Subcutaneous abdominal adipose tissue (tissue), 5 donors: ENCODE data around the gene FGF11.

ENCODE experiments used
- H3K27ac ChIP-seq: one replicate; pipeline ENCODE4 v1.7.0; 2013; ENCODE audit warnings: low read depth, mild to moderate bottlenecking, inconsistent platforms, low read length, moderate library complexity
- H3K27me3 ChIP-seq, 5 donors: one replicate each; pipeline ENCODE4 v1.7.0; 2013; ENCODE audit warnings: low read length in 5 of 5, inconsistent platforms in 1 of 5; ENCODE audit not compliant: control insufficient read depth in 5 of 5, insufficient read depth in 4 of 5
- H3K36me3 ChIP-seq, 5 donors: one replicate each; pipeline ENCODE4 v1.7.0; 2013; ENCODE audit warnings: low read length in 5 of 5; ENCODE audit not compliant: control insufficient read depth in 5 of 5, insufficient read depth in 5 of 5
- H3K4me1 ChIP-seq, 5 donors: one replicate each; pipeline ENCODE4 v1.7.0; 2013; ENCODE audit warnings: low read length in 5 of 5, mild to moderate bottlenecking in 3 of 5, moderate library complexity in 1 of 5; ENCODE audit not compliant: control insufficient read depth in 5 of 5, insufficient read depth in 5 of 5
- H3K4me3 ChIP-seq, 5 donors: one replicate each; pipeline ENCODE4 v1.7.0; 2013; ENCODE audit warnings: low read length in 5 of 5, low read depth in 1 of 5
- H3K9ac ChIP-seq, 5 donors: one replicate each; pipeline ENCODE4 v1.7.0; 2013; ENCODE audit warnings: low read length in 5 of 5, mild to moderate bottlenecking in 4 of 5, moderate library complexity in 3 of 5
- H3K9me3 ChIP-seq, 5 donors: one replicate each; pipeline ENCODE4 v1.7.0; 2013; ENCODE audit warnings: low read length in 5 of 5; ENCODE audit not compliant: control insufficient read depth in 5 of 5
- donor health status: healthy.
- donor health status: healthy.
- donor health status: healthy.
- donor health status: healthy.
- donor health status: healthy.

FGF11 gene

GRCh38 chr17:7460850-7461660 is 21.7 kb downstream of the FGF11 start:
- no peak overlapping the region for H3K9ac ChIP-seq
- no peak overlapping the region for H3K27ac ChIP-seq
- peaks cover 0 to 36% (median 27%) of the 10 kb centered on the region in 5 donors for H3K36me3 ChIP-seq
- no peak overlapping the region for H3K4me3 ChIP-seq
- no peaks in the 10 kb centered on the region for H3K27me3 ChIP-seq
- H3K9me3 ChIP-seq, result no peaks in the 10 kb centered on the region
- H3K4me1 ChIP-seq, result peaks cover 0 to 20% (median 9%) of the 10 kb centered on the region in 5 donors

DNA sequence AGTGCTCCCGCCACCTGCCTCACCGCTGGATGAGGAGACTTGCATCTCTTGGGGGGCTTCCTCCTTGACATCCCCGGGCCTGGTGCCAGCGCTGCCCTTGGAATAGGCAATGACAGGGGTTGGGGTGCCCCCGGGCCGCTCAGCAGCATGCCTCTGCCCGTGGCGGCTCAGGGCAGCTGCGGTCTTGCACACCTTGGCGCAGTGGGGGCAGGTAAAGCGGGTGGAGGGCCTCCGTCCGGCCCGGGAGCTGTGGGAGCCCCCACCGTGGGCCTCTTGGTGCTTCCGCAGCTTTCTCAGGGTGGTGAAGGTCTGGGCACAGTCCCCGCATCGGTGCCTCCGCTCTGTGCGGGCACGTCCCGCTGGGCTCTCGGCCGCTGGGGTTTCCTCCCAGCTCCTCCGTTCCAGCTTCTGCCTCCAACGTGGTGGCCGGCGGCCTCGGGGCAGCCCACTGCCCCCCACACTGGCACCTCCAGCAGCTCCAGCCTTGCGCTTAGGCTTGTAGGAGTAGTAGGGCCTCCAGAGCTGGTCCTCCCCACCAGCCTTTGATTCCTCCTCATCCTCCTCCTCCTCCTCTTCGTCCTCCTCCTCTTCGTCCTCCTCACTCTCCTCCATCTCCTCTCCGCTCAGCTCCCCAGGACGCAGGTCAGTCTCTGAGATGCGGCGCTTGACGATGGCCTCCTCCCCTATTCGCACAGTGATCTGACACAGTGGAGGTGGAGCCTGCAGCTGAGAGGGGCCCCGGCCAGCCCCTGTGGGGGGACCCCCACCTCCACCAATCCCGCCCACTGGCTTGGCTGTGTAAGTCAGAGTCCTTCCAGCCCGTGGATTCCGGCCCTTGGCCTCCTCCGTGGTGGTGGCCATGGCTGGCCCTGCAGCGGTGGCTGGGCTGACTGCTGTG is 23.4 kb downstream of the FGF11 start:
- no peaks in the 10 kb centered on the region for H3K27me3 ChIP-seq
- no peaks in the 10 kb centered on the region for H3K9me3 ChIP-seq
- peaks cover 0 to 48% (median 33%) of the 10 kb centered on the region in 5 donors for H3K36me3 ChIP-seq
- no peak overlapping the region for H3K4me3 ChIP-seq
- peaks cover 0 to 30% (median 15%) of the 10 kb centered on the region in 5 donors for H3K4me1 ChIP-seq
- H3K27ac ChIP-seq, result no peak overlapping the region
- H3K9ac ChIP-seq, result no peak overlapping the region

GRCh38 chr17:7463372-7463846 is 24.1 kb downstream of the FGF11 start:
- no peak overlapping the region for H3K27ac ChIP-seq

DNA sequence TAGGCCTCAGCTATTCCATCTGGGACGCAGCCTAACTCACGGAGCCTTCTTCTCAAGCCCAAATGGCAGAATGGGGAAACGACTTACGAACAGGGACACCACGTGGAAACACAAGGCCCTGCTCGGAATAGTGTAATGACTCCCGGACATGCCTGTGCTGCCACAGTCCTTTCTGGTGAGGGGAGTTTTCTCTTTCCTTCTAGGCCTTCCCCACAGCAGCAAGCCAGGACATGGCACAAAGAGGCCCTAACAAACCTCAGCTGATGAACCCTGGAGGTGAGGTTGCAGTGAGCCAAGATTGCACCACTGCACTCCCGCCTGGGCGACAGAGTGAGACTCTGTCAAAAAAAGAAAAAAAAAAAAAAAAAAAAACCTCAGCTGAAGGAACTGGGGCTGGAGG is 24.8 kb downstream of the FGF11 start:
- Histone ChIP-seq H3K27ac (no peak overlapping the region), H3K4me3 (no peak overlapping the region), H3K27me3 (no peaks in the 10 kb centered on the region), H3K9ac (no peak overlapping the region), H3K9me3 (no peaks in the 10 kb centered on the region), H3K36me3 (peaks cover 0 to 50% (median 33%) of the 10 kb centered on the region in 5 donors), H3K4me1 (peaks cover 0 to 39% (median 25%) of the 10 kb centered on the region in 5 donors)

More at GRCh38 chr17:7463372-7463846, 24.1 kb downstream of the FGF11 start:
- Histone ChIP-seq H3K9ac (no peak overlapping the region), H3K4me1 (peaks cover 0 to 33% (median 19%) of the 10 kb centered on the region in 5 donors), H3K4me3 (no peak overlapping the region), H3K27me3 (no peaks in the 10 kb centered on the region), H3K9me3 (no peaks in the 10 kb centered on the region), H3K36me3 (peaks cover 0 to 48% (median 33%) of the 10 kb centered on the region in 5 donors)

GRCh38 chr17:7465597-7466275 is 26.4 kb downstream of the FGF11 start:
- Histone ChIP-seq H3K4me3 (no peak overlapping the region), H3K27me3 (no peaks in the 10 kb centered on the region), H3K27ac (peak overlapping the region; percentile 72), H3K9ac (no peak overlapping the region), H3K9me3 (no peaks in the 10 kb centered on the region), H3K4me1 (peaks cover 0 to 35% (median 27%) of the 10 kb centered on the region in 5 donors), H3K36me3 (peaks cover 0 to 50% (median 33%) of the 10 kb centered on the region in 5 donors)

DNA sequence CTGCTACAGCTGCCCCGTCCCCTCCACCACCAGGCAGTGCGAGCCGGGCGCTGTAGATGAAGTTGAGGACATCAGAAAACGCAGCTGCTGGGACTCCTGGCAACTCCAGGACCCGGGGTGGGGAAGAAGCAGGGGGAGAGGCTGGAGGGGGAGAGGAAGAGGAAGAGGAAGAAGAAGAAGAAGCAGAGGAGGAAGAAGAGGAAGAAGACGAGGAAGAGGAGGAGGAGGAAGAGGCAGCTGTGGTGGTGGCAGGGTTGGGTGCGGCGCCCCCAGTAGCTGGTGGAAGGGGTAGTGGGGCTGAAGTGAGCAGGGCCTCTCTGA is 27.0 kb downstream of the FGF11 start:
- no peak overlapping the region for H3K4me3 ChIP-seq
- H3K9ac ChIP-seq, result peak overlapping the region in 2 of 5 donors; percentile 55 to 56
- peak overlapping the region; percentile 72 for H3K27ac ChIP-seq
- H3K36me3 ChIP-seq, result peaks cover 0 to 50% (median 33%) of the 10 kb centered on the region in 5 donors
- no peaks in the 10 kb centered on the region for H3K27me3 ChIP-seq
- H3K4me1 ChIP-seq, result peaks cover 0 to 37% (median 30%) of the 10 kb centered on the region in 5 donors
- no peaks in the 10 kb centered on the region for H3K9me3 ChIP-seq

DNA sequence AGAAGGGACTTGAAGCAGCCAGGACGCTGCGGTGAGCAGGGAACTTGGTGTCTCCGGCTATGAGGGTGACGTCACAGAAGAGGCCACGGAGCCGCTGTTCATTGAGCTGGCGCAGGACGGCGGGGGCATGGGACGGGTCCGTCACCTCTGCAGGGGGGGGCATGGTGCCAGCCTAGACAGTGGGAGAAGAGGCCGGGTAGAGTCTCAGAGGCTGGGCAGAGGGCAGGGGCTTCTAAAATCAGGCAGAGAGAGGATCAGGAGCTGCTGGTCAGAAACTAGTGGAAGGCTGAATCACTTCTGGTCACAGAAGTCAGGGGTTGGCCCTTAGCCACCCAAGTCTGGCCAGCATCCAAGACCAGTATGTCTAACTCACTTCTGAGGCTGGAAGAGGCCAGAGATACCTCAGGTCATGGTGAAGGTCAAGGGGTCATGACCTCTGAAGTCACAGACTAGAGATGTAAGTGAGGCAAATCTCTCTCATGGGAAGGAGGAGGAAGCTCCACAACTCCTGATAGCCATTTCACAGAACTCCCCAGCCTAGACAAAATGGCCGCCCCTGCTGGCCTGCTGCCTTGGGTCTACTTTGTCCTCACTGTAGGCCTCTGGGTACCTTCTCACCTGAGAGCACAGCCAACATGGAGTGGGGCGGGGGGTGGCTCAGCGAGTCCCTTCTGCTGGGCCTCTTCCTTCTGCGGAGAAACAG is 27.5 kb downstream of the FGF11 start:
- Histone ChIP-seq H3K4me3 (no peak overlapping the region), H3K27me3 (no peaks in the 10 kb centered on the region), H3K36me3 (peaks cover 0 to 49% (median 32%) of the 10 kb centered on the region in 5 donors), H3K9me3 (no peaks in the 10 kb centered on the region), H3K27ac (peak overlapping the region; percentile 72), H3K9ac (peak overlapping the region in 2 of 5 donors; percentile 55 to 56), H3K4me1 (peaks cover 0 to 39% (median 34%) of the 10 kb centered on the region in 5 donors)

GRCh38 chr17:7467498-7467897 is 28.2 kb downstream of the FGF11 start:
- Histone ChIP-seq H3K27me3 (no peaks in the 10 kb centered on the region), H3K4me3 (no peak overlapping the region), H3K27ac (peak overlapping the region; percentile 51), H3K36me3 (peaks cover 0 to 42% (median 28%) of the 10 kb centered on the region in 5 donors), H3K9me3 (no peaks in the 10 kb centered on the region), H3K4me1 (peaks cover 0 to 42% (median 36%) of the 10 kb centered on the region in 5 donors), H3K9ac (peak overlapping the region in 1 of 5 donors; percentile 9)

DNA sequence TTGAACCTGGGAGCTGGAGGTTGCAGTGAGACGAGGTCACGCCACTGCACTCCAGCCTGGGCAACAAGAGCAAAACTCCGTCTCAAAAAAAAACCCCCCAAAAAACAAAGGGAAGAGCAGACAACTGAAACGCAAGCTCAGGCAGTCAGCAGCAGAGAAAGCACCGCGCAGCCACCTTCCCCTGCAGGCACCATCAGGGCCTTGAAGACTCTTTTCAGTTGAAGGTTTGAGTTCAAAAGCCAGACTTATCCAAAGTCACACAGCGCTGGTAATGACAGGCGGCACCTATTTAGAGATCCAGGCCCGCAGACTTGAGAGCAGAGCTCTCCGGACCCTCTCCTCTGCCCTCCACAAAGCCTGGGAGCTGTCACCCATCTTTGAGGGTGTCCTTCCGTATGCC is 29.0 kb downstream of the FGF11 start:
- H3K4me3 ChIP-seq, result no peak overlapping the region
- H3K27me3 ChIP-seq, result no peaks in the 10 kb centered on the region
- H3K4me1 ChIP-seq, result peaks cover 0 to 42% (median 36%) of the 10 kb centered on the region in 5 donors
- no peak overlapping the region for H3K27ac ChIP-seq
- H3K9me3 ChIP-seq, result no peaks in the 10 kb centered on the region
- peak overlapping the region in 1 of 5 donors; percentile 14 for H3K9ac ChIP-seq
- H3K36me3 ChIP-seq, result peaks cover 0 to 34% (median 20%) of the 10 kb centered on the region in 5 donors
